SK-N-SH (cell line): ENCODE results near the gene NECAB2. TPM values are rescaled to one million over a fixed set of nuclear protein-coding genes. Genes with fewer than 3 reads are reported as not detected.

Source experiments
- CTCF ChIA-PET: fragments of 300-600, 350-600 bp; formaldehyde crosslinking; extraction: SDS; loops from one replicate; lab custom pipeline; 2021; lab: Yijun Ruan, JAX
- POLR2A ChIA-PET: fragments of 350-600 bp; sonication (Branson Sonifier 250); formaldehyde crosslinking; extraction: SDS; loops from one replicate; lab custom pipeline; 2020; ENCODE audit warnings: antibody characterized with exemption, inconsistent platforms; lab: Yijun Ruan, JAX
- DNase-seq: peaks from one replicate; pipeline ENCODE4 v3.0.0; 2012
- H2AFZ ChIP-seq: fragments of 200-600 bp; sonication (generic); 2 replicates; pipeline ENCODE4 v1.8.1; 2016; ENCODE audit warnings: antibody characterized with exemption, mild to moderate bottlenecking, low read depth
- H3F3A ChIP-seq: fragments of 200-600 bp; sonication (generic); replicated peaks from 2 replicates; pipeline ENCODE3; 2016; ENCODE audit warnings: antibody characterized with exemption, mild to moderate bottlenecking; ENCODE audit not compliant: insufficient read depth
- H3K27ac ChIP-seq, 2 experiments: fragments of 200-500 bp in 1 of 2; fragments of 200-600 bp in 1 of 2; sonication (Bioruptor generic) in 1 of 2; sonication (generic), shearing (Covaris generic) in 1 of 2; 2 replicates each; pipeline versions ENCODE4 v1.5.1 to v1.6.1; 2014 to 2016; ENCODE audit warnings: low read depth in 2 of 2, inconsistent platforms in 1 of 2, low read length in 1 of 2, mild to moderate bottlenecking in 1 of 2, mixed read lengths in 1 of 2
- H3K27me3 ChIP-seq: fragments of 200-600 bp; sonication (generic), shearing (Covaris generic); 2 replicates; pipeline ENCODE4 v1.6.1; 2016; ENCODE audit warnings: mixed run types; ENCODE audit not compliant: insufficient read depth
- H3K36me3 ChIP-seq, 2 experiments: fragments of 200-500 bp in 1 of 2; fragments of 200-600 bp in 1 of 2; sonication (Bioruptor generic) in 1 of 2; sonication (generic) in 1 of 2; replicated peaks in 1 of 2; 2 replicates each; pipeline versions ENCODE3 to v1.5.1; 2014 to 2016; ENCODE audit warnings: low read length in 1 of 2, mild to moderate bottlenecking in 1 of 2; ENCODE audit not compliant: insufficient read depth in 2 of 2, control insufficient read depth in 1 of 2
- H3K4me1 ChIP-seq, 2 experiments: fragments of 200-500 bp in 1 of 2; fragments of 200-600 bp in 1 of 2; sonication (Bioruptor generic) in 1 of 2; sonication (generic), shearing (Covaris generic) in 1 of 2; 2 replicates each; pipeline versions ENCODE4 v1.5.1 to v1.6.1; 2014 to 2016; ENCODE audit warnings: low read depth in 1 of 2, low read length in 1 of 2, mixed run types in 1 of 2; ENCODE audit not compliant: insufficient read depth in 2 of 2, control insufficient read depth in 1 of 2
- H3K4me2 ChIP-seq: fragments of 200-600 bp; sonication (generic), shearing (Covaris generic); 2 replicates; pipeline ENCODE4 v1.6.1; 2017; ENCODE audit warnings: mixed run types
- H3K4me3 ChIP-seq, 2 experiments: fragments of 200-500 bp in 1 of 2; fragments of 200-600 bp in 1 of 2; sonication (Bioruptor generic) in 1 of 2; sonication (generic), shearing (Covaris generic) in 1 of 2; 2 replicates each; pipeline versions ENCODE4 v1.5.1 to v1.8.1; 2014 to 2016; ENCODE audit warnings: low read depth in 2 of 2, inconsistent platforms in 1 of 2, low read length in 1 of 2, mild to moderate bottlenecking in 1 of 2, mixed read lengths in 1 of 2, moderate library complexity in 1 of 2
- H3K79me2 ChIP-seq: fragments of 200-600 bp; sonication (generic); 2 replicates; pipeline ENCODE4 v1.8.1; 2017; ENCODE audit warnings: mild to moderate bottlenecking; ENCODE audit not compliant: insufficient read depth
- H3K9ac ChIP-seq: fragments of 200-600 bp; sonication (generic); 2 replicates; pipeline ENCODE4 v1.6.1; 2017; ENCODE audit warnings: mixed run types
- H3K9me2 ChIP-seq: fragments of 200-600 bp; sonication (generic); 2 replicates; pipeline ENCODE4 v1.6.1; 2017; ENCODE audit warnings: mixed run types
- H3K9me3 ChIP-seq: fragments of 200-600 bp; sonication (generic); 2 replicates; pipeline ENCODE4 v1.6.1; 2017; ENCODE audit warnings: mixed run types, mild to moderate bottlenecking, moderate library complexity
- H4K20me1 ChIP-seq: fragments of 200-600 bp; sonication (generic); 2 replicates; pipeline ENCODE4 v1.6.1; 2017; ENCODE audit warnings: mild to moderate bottlenecking, mixed run types; ENCODE audit not compliant: insufficient read depth
- CTCF ChIP-seq: fragments of 200-600 bp; sonication (generic); IDR thresholded peaks from 2 replicates; pipeline ENCODE4 v1.6.1; 2017; ENCODE audit warnings: antibody characterized with exemption, mild to moderate bottlenecking, moderate library complexity
- ELF1 ChIP-seq: IDR thresholded peaks from 2 replicates; pipeline ENCODE4 v1.4.0; 2012
- FOSL2 ChIP-seq: IDR thresholded peaks from 2 replicates; pipeline ENCODE4 v1.4.0; 2012; ENCODE audit warnings: low read depth, mild to moderate bottlenecking, moderate library complexity, borderline replicate concordance
- FOXM1 ChIP-seq: IDR thresholded peaks from 2 replicates; pipeline ENCODE4 v1.4.0; 2012; ENCODE audit warnings: low read depth, mild to moderate bottlenecking
- GABPA ChIP-seq: IDR thresholded peaks from 2 replicates; pipeline ENCODE4 v1.4.0; 2012; ENCODE audit warnings: low read depth, mild to moderate bottlenecking
- IRF3 ChIP-seq: fragments of 150-350 bp; IDR thresholded peaks from 2 replicates; pipeline ENCODE4 v1.6.1; 2016; ENCODE audit warnings: mild to moderate bottlenecking, low read depth, low read length
- MEF2A ChIP-seq: IDR thresholded peaks from 2 replicates; pipeline ENCODE4 v1.4.0; 2012; ENCODE audit warnings: low read depth, borderline replicate concordance
- NFIC ChIP-seq: IDR thresholded peaks from 2 replicates; pipeline ENCODE4 v1.4.0; 2012; ENCODE audit warnings: borderline replicate concordance
- NRF1 ChIP-seq: IDR thresholded peaks from 2 replicates; pipeline ENCODE4 v1.6.1; 2012; ENCODE audit warnings: low read depth, mild to moderate bottlenecking, low read length
- POLR2AphosphoS5 ChIP-seq: IDR thresholded peaks from 2 replicates; pipeline ENCODE4 v1.6.1; 2012; ENCODE audit warnings: low read depth, low read length
- RAD21 ChIP-seq: IDR thresholded peaks from 2 replicates; pipeline ENCODE4 v1.6.1; 2012; ENCODE audit warnings: mild to moderate bottlenecking, low read length
- RCOR1 ChIP-seq: fragments of 150-350 bp; IDR thresholded peaks from 2 replicates; pipeline ENCODE4 v1.6.1; 2017; ENCODE audit warnings: antibody characterized with exemption, low read length
- RFX5 ChIP-seq: IDR thresholded peaks from 2 replicates; pipeline ENCODE4 v1.6.1; 2012; ENCODE audit warnings: mild to moderate bottlenecking, improper control_type of control experiment, low read length
- RXRA ChIP-seq: IDR thresholded peaks from 2 replicates; pipeline ENCODE4 v1.4.0; 2012; ENCODE audit warnings: low read depth, mild to moderate bottlenecking, borderline replicate concordance
- TAF1 ChIP-seq: IDR thresholded peaks from 2 replicates; pipeline ENCODE4 v1.6.1; 2012; ENCODE audit warnings: low read depth, mild to moderate bottlenecking, low read length, moderate library complexity, borderline replicate concordance
- YY1 ChIP-seq: IDR thresholded peaks from 2 replicates; pipeline ENCODE4 v1.4.0; 2012; ENCODE audit warnings: low read depth, mild to moderate bottlenecking
- WGBS: methylation state at CpG from one replicate; pipeline ENCODE4 v1.1.6; 2017; ENCODE audit warnings: low lambda C conversion rate; 5-methylcytosine and 5-hydroxymethylcytosine counted together
- polyA plus RNA-seq, 3 experiments: library from polyadenylated mRNA; depleted of rRNA; stranded (reverse); fragments of >200 nt; gene quantifications; 2 replicates each; pipeline ENCODE4 v1.2.3, GENCODE V29; 2012
- TF ChIP-seq, protein P1 (sequence below): IDR thresholded peaks from 2 replicates; pipeline ENCODE4 v1.4.0; 2012; ENCODE audit warnings: low read depth
- TF ChIP-seq, protein P2 (sequence below): IDR thresholded peaks from 2 replicates; pipeline ENCODE4 v1.4.0; 2012; ENCODE audit warnings: low read depth, borderline replicate concordance

NECAB2 gene
- polyA plus RNA-seq, 1 of the 3 experiments (the other 2 are of a cell fraction), result 0.58 TPM

DNA sequence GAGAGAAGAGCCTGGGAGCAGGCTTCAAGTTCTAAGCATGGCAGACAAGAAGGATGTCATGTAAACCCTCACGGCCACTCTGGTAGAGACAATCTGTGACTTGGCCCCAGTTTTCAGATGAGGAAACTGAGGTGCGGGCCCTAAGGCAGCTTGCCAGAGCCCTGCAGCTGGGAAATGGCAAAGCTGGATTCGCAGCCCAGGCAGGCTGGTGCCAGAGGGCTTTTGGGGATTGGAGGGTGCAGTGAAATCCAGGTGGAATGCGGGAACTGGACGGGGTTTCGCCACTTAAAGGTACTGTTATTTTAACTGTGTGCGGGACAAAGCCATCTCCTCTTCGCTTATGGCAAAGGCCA lies 15.5 kb upstream of the NECAB2 start:
- peak overlapping the region; percentile 84 for H2AFZ ChIP-seq
- no peak for DNase-seq
- H3K79me2 ChIP-seq, result no peaks in the 10 kb centered on the region
- peak overlapping the region in 1 of 2 experiments; percentile 78; a peak in 2 of 4 replicates for H3K27ac ChIP-seq
- H4K20me1 ChIP-seq, result peaks cover 11% of the 10 kb centered on the region; the same call in 1 of the 2 replicates
- no peaks in the 10 kb centered on the region for H3K9me2 ChIP-seq
- peak overlapping the region; percentile 77; the same call in 1 of the 2 replicates for H3K9ac ChIP-seq
- 34% methylated on average over 6 of the region's 8 CpGs for WGBS
- peak overlapping the region; percentile 99 for H3K4me2 ChIP-seq
- peaks cover 3% of the 10 kb centered on the region for H3F3A ChIP-seq
- TF ChIP-seq RAD21 (no peak), NFIC (no peak), RXRA (no peak), ELF1 (no peak), GABPA (no peak), YY1 (no peak), FOSL2 (no peak), RCOR1 (no peak), NRF1 (no peak), CTCF (no peak), TAF1 (no peak), RFX5 (no peak), FOXM1 (no peak), IRF3 (no peak), POLR2AphosphoS5 (no peak), MEF2A (no peak)
- TF ChIP-seq, protein P1, sequence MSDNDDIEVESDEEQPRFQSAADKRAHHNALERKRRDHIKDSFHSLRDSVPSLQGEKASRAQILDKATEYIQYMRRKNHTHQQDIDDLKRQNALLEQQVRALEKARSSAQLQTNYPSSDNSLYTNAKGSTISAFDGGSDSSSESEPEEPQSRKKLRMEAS, result no peak
- TF ChIP-seq, protein P2, sequence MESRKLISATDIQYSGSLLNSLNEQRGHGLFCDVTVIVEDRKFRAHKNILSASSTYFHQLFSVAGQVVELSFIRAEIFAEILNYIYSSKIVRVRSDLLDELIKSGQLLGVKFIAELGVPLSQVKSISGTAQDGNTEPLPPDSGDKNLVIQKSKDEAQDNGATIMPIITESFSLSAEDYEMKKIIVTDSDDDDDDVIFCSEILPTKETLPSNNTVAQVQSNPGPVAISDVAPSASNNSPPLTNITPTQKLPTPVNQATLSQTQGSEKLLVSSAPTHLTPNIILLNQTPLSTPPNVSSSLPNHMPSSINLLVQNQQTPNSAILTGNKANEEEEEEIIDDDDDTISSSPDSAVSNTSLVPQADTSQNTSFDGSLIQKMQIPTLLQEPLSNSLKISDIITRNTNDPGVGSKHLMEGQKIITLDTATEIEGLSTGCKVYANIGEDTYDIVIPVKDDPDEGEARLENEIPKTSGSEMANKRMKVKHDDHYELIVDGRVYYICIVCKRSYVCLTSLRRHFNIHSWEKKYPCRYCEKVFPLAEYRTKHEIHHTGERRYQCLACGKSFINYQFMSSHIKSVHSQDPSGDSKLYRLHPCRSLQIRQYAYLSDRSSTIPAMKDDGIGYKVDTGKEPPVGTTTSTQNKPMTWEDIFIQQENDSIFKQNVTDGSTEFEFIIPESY, result no peak
- H3K4me1 ChIP-seq, result peaks cover 9 to 26% of the 10 kb centered on the region in 2 experiments; a peak in 2 of 4 replicates
- H3K4me3 ChIP-seq, result peak overlapping the region; percentile 62 to 65
- H3K27me3 ChIP-seq, result no peaks in the 10 kb centered on the region
- no peaks in the 10 kb centered on the region for H3K36me3 ChIP-seq
- ChIA-PET CTCF (interaction anchor here (1.1 to 14.6 kb wide), 5 partner anchors 13 to 111 kb away, joined by 3 to 470 read pairs (median 15); no protein-coding TSS in a partner anchor), POLR2A (no interaction called here)
- no peaks in the 10 kb centered on the region for H3K9me3 ChIP-seq
